ENCODE measurements around the gene CDK11B.
"Not testable (repeated sequence)": the region's sequence is repeated elsewhere in the genome, so short reads cannot be mapped to it uniquely, and the experiment has no call there.

CDK11B gene

DNA sequence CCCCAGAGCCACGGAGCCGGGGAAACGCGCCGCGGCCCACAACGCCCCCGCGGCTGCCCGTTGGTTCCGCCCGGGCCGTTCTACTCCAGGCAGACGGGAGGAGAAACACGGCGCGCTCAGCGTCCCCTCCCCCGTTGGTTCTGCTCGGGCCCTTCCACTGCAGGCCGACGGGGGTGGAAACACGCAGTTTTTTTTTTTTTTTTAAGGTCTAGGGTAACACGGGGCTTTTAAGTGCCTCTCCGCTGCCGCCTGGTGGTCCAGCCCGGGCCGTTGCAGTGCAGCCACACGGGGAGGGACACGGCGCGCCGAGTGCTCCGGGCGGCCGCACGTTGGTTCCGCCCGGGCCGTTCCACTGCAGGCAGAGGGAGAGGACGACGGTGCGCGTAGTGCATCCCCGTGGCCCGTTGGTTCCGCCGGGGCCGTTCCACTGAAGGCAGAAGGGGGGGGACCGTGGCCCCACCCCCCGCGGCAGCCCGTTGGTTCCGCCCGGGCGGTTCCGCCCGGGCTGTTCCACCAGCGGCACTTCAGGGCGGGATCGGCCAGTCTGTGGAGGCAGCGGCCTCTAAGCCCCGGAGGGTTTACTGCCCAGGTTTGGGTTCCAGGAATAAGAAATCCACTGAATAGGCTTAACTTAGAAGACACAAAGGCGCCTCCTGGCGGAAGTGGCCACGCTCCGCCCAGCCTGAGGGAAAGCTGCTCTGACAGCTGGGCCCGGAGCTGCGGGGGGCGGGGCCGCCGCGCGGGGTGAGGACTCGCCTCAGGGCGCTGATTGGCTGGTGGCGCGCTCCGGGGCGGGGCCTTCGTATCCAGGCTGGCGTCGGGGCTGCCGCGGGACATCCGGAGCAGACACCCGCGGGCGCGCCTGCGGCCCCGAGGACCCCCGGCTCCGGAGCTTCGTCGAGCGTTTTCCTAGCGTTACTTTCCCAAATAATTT, 34.2 kb upstream of the CDK11B start, which contains the start of gene SLC35E2B:
Gene SLC35E2B, minus strand, starts transcription at position 82 of the 934 bp plus-strand sequence. CDS start 16,096 bp downstream, outside the sequence.
- not testable (repeated sequence) for H3K79me2 ChIP-seq (ENCODE audit: control insufficient read depth, low read length); H4K20me1 ChIP-seq (ENCODE audit: control insufficient read depth, insufficient read depth, low read depth, low read length); H3K27me3 ChIP-seq (ENCODE audit: control insufficient read depth, low read length); H3K9me3 ChIP-seq (ENCODE audit: control insufficient read depth, insufficient read depth, low read length); H3K36me3 ChIP-seq (ENCODE audit: control insufficient read depth, low read length); H3K4me1 ChIP-seq (ENCODE audit: control insufficient read depth, low read length); H3F3A ChIP-seq (ENCODE audit: control insufficient read depth, insufficient read depth); H3K9me2 ChIP-seq (replicated peaks; ENCODE audit: control insufficient read depth, low read length)
- Histone ChIP-seq H3K4me3 (ENCODE audit: low read length) (peak within 1 kb of the TSS; percentile 66), H3K4me2 (ENCODE audit: low read length) (peak within 1 kb of the TSS; percentile 52), H3K27ac (ENCODE audit: low read depth, low read length) (peak within 1 kb of the TSS; percentile 76)

DNA sequence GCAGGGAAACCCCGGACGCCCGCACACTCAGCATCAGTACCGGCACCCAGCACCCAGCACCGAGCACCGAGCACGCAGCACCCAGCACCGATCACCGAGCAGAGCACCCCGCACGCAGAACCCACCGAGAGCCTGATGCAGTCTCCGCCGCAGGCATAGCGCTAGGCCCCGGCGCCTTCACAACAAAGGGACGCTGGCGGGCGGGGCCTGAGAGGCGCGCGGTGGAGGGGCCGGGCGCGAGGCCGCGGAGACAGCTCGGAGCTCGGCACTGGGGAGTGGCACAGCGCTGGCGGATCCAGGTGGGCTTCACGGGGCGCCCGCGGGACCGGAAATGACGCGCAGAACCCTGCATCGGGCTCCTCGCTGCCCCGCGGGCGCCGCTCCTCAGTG, 33.5 kb upstream of the CDK11B start:
- not testable (repeated sequence) for H3K79me2 ChIP-seq (ENCODE audit: control insufficient read depth, low read length); H3K9me3 ChIP-seq (ENCODE audit: control insufficient read depth, insufficient read depth, low read length); H3K4me1 ChIP-seq (ENCODE audit: control insufficient read depth, low read length); H3K27me3 ChIP-seq (ENCODE audit: control insufficient read depth, low read length); H3F3A ChIP-seq (ENCODE audit: control insufficient read depth, insufficient read depth); H3K36me3 ChIP-seq (ENCODE audit: control insufficient read depth, low read length); H4K20me1 ChIP-seq (ENCODE audit: control insufficient read depth, insufficient read depth, low read depth, low read length); H3K9me2 ChIP-seq (replicated peaks; ENCODE audit: control insufficient read depth, low read length)
- peak overlapping the region; percentile 66 for H3K4me3 ChIP-seq (ENCODE audit: low read length)
- H3K4me2 ChIP-seq (ENCODE audit: low read length) = peak overlapping the region; percentile 51; the same call in 1 of the 2 replicates
- peak overlapping the region; percentile 76 for H3K27ac ChIP-seq (ENCODE audit: low read depth, low read length)

DNA sequence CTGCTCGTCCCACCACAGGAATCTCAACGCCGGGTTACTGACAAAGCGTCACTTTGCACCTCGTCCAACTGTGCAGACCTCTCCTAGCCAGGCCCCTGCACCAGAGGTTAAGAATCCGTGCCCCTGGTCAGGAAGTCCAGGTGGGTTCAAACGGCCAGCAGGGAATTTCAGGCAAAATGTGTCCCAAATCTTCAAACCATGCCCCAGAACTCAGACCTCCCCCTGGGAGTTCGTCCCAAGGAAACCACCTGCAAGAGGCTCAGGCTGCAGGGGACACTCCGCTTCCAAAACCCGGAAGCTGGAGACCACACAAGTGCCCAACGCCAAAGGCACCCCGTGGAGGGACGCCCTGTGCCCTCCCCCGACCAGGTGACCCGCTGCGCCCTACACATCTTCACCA, 32.6 kb upstream of the CDK11B start:
- not testable (repeated sequence) for H3K27ac ChIP-seq (ENCODE audit: low read depth, low read length); H3F3A ChIP-seq (ENCODE audit: control insufficient read depth, insufficient read depth)
- H3K4me2 ChIP-seq (ENCODE audit: low read length) = peak overlapping the region; percentile 52

DNA sequence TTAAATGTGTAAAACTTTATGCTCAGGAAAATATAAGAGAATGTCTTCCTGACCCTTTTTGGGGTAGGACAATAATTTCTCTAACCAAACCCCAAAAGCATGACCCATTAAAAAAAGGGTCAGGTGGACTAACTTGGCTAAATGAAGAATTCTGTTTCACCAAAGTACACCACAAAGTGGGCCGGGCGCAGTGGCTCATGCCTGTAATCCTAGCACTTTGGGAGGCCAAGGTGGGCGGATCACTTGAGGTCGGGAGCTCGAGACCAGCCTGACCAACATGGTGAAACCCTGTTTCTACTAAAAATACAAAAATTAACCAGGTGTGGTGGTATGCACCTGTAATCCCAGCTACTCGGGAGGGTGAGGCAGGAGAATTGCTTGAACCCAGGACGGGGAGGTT, 30.7 kb upstream of the CDK11B start:
- H3K9me3 ChIP-seq (ENCODE audit: control insufficient read depth, insufficient read depth, low read length); H3K4me3 ChIP-seq (ENCODE audit: low read length); H3F3A ChIP-seq (ENCODE audit: control insufficient read depth, insufficient read depth); H3K4me2 ChIP-seq (ENCODE audit: low read length); H3K27ac ChIP-seq (ENCODE audit: low read depth, low read length); H3K4me1 ChIP-seq (ENCODE audit: control insufficient read depth, low read length); H3K36me3 ChIP-seq (ENCODE audit: control insufficient read depth, low read length); H4K20me1 ChIP-seq (ENCODE audit: control insufficient read depth, insufficient read depth, low read depth, low read length); H3K9me2 ChIP-seq (replicated peaks; ENCODE audit: control insufficient read depth, low read length); H3K27me3 ChIP-seq (ENCODE audit: control insufficient read depth, low read length): not testable (repeated sequence)
- H3K79me2 ChIP-seq (ENCODE audit: control insufficient read depth, low read length) = peaks cover 17% of the 10 kb centered on the region

More for the DNA sequence above, 32.6 kb upstream of the CDK11B start:
- not testable (repeated sequence) for H4K20me1 ChIP-seq (ENCODE audit: control insufficient read depth, insufficient read depth, low read depth, low read length); H3K4me1 ChIP-seq (ENCODE audit: control insufficient read depth, low read length); H3K79me2 ChIP-seq (ENCODE audit: control insufficient read depth, low read length); H3K27me3 ChIP-seq (ENCODE audit: control insufficient read depth, low read length); H3K36me3 ChIP-seq (ENCODE audit: control insufficient read depth, low read length); H3K9me3 ChIP-seq (ENCODE audit: control insufficient read depth, insufficient read depth, low read length); H3K9me2 ChIP-seq (replicated peaks; ENCODE audit: control insufficient read depth, low read length)
- peak overlapping the region; percentile 47; the same call in 1 of the 2 replicates for H3K4me3 ChIP-seq (ENCODE audit: low read length)

DNA sequence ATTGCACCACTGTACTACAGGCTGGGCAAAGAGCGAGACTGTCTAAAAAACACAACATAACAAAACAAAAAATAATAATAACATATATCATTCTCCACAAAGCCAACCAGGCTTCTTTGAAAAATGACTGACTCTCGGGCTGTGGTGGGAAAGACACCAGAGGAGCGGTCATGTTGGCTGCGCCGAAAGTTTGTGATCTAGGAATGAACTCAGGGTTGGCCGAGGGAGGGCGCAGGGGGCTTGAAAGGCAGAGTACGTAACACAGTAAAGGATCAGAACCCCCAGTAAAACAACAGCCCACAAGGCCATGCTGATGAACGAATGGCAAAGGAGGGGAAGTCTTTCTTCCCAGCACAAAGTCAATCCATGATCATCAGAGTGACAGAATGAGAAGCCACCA, 29.0 kb upstream of the CDK11B start:
- Histone ChIP-seq H4K20me1 (ENCODE audit: control insufficient read depth, insufficient read depth, low read depth, low read length) (no peaks in the 10 kb centered on the region), H3K9me3 (ENCODE audit: control insufficient read depth, insufficient read depth, low read length) (no peaks in the 10 kb centered on the region), H3K27ac (ENCODE audit: low read depth, low read length) (no peak overlapping the region), H3K79me2 (ENCODE audit: control insufficient read depth, low read length) (peaks cover 28% of the 10 kb centered on the region), H3K4me3 (ENCODE audit: low read length) (no peak overlapping the region), H3K4me1 (ENCODE audit: control insufficient read depth, low read length) (no peaks in the 10 kb centered on the region), H3K4me2 (ENCODE audit: low read length) (no peak overlapping the region), H3K9me2 (replicated peaks; ENCODE audit: control insufficient read depth, low read length) (no peaks in the 10 kb centered on the region), H3F3A (ENCODE audit: control insufficient read depth, insufficient read depth) (no peaks in the 10 kb centered on the region), H3K36me3 (ENCODE audit: control insufficient read depth, low read length) (no peaks in the 10 kb centered on the region), H3K27me3 (ENCODE audit: control insufficient read depth, low read length) (no peaks in the 10 kb centered on the region)
- no peak for TF ChIP-seq EZH2phosphoT487 (IDR thresholded peaks at IDR 0.05; ENCODE audit: borderline replicate concordance, low read length)
- TF ChIP-seq, protein P1, sequence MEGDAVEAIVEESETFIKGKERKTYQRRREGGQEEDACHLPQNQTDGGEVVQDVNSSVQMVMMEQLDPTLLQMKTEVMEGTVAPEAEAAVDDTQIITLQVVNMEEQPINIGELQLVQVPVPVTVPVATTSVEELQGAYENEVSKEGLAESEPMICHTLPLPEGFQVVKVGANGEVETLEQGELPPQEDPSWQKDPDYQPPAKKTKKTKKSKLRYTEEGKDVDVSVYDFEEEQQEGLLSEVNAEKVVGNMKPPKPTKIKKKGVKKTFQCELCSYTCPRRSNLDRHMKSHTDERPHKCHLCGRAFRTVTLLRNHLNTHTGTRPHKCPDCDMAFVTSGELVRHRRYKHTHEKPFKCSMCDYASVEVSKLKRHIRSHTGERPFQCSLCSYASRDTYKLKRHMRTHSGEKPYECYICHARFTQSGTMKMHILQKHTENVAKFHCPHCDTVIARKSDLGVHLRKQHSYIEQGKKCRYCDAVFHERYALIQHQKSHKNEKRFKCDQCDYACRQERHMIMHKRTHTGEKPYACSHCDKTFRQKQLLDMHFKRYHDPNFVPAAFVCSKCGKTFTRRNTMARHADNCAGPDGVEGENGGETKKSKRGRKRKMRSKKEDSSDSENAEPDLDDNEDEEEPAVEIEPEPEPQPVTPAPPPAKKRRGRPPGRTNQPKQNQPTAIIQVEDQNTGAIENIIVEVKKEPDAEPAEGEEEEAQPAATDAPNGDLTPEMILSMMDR (IDR thresholded peaks at IDR 0.05; ENCODE audit: low read depth, low read length, poor library complexity, severe bottlenecking) = no peak

All from DOHH2 (cell line).